ENCODE results near the gene PRPF40A. TPM values are rescaled to one million over a fixed set of nuclear protein-coding genes. Genes with fewer than 3 reads are reported as not detected.
A peak's percentile ranks its signal among the peaks of the same experiment; 100 is the strongest.

PRPF40A gene
- total and polyA plus RNA-seq, 9 of the 15 experiments (the other 6 are each of a cell fraction or from before 2014, with no cell fraction given), result 168 to 304 (median 264) TPM

DNA sequence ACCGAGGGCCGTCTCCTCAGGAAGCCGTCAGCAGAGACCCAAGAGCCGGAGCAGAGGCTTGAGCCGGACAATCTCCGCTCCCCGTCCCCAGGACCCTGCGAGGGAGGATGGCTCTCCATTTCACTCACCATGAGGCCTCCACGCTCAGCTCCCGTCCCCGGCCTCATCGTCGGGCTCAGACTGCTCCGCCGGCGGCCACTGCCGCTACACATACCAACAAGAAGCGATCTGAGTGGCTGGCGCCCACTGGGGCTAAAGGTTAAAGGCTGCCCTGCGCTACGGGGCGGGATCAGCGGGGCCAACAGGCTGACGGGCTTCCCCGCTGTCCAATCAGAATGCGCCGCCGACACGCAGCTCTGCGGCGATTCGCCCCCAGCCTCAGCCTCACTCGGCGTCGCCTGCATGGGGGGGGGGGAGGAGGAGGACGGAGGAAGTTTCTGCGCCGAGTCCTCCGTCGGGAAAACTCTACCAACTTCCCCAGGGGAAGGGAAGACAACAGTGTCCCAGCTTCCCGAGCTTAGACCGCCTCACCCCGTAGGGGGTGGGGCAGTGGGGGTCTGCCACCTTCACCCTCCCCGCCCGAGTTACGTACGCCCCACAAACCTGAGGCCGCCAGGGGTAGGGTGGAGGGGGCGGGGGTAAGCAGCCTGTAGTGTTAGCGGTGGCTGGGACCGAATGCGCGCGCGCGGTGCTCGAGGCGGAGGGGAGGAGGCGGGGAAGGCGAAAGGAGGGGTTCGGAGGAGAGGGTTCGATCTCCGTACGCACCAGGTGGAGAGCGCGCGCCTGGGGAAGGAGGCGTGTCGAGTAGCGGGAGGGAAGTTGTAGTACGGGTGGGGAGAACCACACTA is at the start of gene PRPF40A (continued):
- TF ChIP-seq, protein P1, sequence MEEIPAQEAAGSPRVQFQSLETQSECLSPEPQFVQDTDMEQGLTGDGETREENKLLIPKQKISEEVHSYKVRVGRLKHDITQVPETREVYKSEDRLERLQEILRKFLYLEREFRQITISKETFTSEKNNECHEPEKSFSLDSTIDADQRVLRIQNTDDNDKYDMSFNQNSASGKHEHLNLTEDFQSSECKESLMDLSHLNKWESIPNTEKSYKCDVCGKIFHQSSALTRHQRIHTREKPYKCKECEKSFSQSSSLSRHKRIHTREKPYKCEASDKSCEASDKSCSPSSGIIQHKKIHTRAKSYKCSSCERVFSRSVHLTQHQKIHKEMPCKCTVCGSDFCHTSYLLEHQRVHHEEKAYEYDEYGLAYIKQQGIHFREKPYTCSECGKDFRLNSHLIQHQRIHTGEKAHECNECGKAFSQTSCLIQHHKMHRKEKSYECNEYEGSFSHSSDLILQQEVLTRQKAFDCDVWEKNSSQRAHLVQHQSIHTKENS (CRISPR knock-in tag; IDR thresholded peaks at IDR 0.05), result 0 out of 2 replicates have a peak, but pooled peaks have one; percentile 49
- TF ChIP-seq ZFPM2 (CRISPR knock-in tag; IDR thresholded peaks at IDR 0.05), result no peak
- no peak for TF ChIP-seq ZNF584 (CRISPR knock-in tag; IDR thresholded peaks at IDR 0.05; ENCODE audit: low read depth)
- no peak for TF ChIP-seq RBM22 (IDR thresholded peaks at IDR 0.05; ENCODE audit: low read depth, low read length, poor library complexity, severe bottlenecking)
- TF ChIP-seq CGGBP1 (CRISPR knock-in tag; IDR thresholded peaks at IDR 0.05), result peak; percentile 93
- TF ChIP-seq MXD1 (CRISPR knock-in tag; IDR thresholded peaks at IDR 0.05; ENCODE audit: borderline replicate concordance, poor library complexity, severe bottlenecking), result no peak
- TF ChIP-seq NFRKB (IDR thresholded peaks at IDR 0.05; ENCODE audit: low read depth), result peak; percentile 85; the same call in 1 of the 2 replicates
- TF ChIP-seq THAP12 (CRISPR knock-in tag; IDR thresholded peaks at IDR 0.05), result peak; percentile 55
- TF ChIP-seq NFIC (IDR thresholded peaks at IDR 0.05), result no peak
- TF ChIP-seq JUND (IDR thresholded peaks at IDR 0.05; ENCODE audit: borderline replicate concordance, low read depth, low read length), result no peak
- TF ChIP-seq JUND (tag; IDR thresholded peaks at IDR 0.05; ENCODE audit: borderline replicate concordance, low read depth, low read length), result no peak; the same call in 2 of the 3 replicates
- peak; percentile 90 for TF ChIP-seq RBFOX2 (IDR thresholded peaks at IDR 0.05; ENCODE audit: low read depth, low read length)
- TF ChIP-seq ZNF57 (CRISPR knock-in tag; IDR thresholded peaks at IDR 0.05), result 0 out of 2 replicates have a peak, but pooled peaks have one; percentile 69
- TF ChIP-seq, protein P2, sequence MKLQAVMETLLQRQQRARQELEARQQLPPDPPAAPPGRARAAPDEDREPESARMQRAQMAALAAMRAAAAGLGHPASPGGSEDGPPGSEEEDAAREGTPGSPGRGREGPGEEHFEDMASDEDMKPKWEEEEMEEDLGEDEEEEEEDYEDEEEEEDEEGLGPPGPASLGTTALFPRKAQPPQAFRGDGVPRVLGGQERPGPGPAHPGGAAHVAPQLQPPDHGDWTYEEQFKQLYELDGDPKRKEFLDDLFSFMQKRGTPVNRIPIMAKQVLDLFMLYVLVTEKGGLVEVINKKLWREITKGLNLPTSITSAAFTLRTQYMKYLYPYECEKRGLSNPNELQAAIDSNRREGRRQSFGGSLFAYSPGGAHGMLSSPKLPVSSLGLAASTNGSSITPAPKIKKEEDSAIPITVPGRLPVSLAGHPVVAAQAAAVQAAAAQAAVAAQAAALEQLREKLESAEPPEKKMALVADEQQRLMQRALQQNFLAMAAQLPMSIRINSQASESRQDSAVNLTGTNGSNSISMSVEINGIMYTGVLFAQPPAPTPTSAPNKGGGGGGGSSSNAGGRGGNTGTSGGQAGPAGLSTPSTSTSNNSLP (IDR thresholded peaks at IDR 0.05; ENCODE audit: borderline replicate concordance, low read depth, low read length), result no peak
- TF ChIP-seq YY1 (IDR thresholded peaks at IDR 0.05; ENCODE audit: borderline replicate concordance in 1 of 3, control insufficient read depth in 1 of 3, extremely low read depth in 1 of 3, insufficient read depth in 3 of 3, insufficient read length in 1 of 3, insufficient replicate concordance in 2 of 3, low read depth in 1 of 3, low read length in 2 of 3), result peak; percentile 29 to 87 (median 72)
- peak; percentile 99 for TF ChIP-seq RBBP5 (IDR thresholded peaks at IDR 0.05; ENCODE audit: borderline replicate concordance, insufficient read depth, low read length, poor library complexity, severe bottlenecking)
